Tibial nerve (tissue), 4 donors: ENCODE measurements around the gene OR52N5.

ENCODE experiments used
- EP300 ChIP-seq, 2 donors: sonication (generic); formaldehyde crosslinking; IDR thresholded peaks; one replicate each; pipeline ENCODE4 v1.6.1; 2017; ENCODE audit warnings: antibody characterized with exemption in 2 of 2, mild to moderate bottlenecking in 1 of 2
- TF ChIP-seq, protein P1 (sequence below), 5 experiments: fragments of 200-600 bp in 3 of 5; fragments of 450-650 bp in 2 of 5; sonication (generic) in 3 of 5; IDR thresholded peaks; one replicate each; pipeline ENCODE4 v1.5.1; 2016 to 2019; ENCODE audit warnings: antibody characterized with exemption in 5 of 5, mild to moderate bottlenecking in 3 of 5, moderate library complexity in 2 of 5

DNA sequence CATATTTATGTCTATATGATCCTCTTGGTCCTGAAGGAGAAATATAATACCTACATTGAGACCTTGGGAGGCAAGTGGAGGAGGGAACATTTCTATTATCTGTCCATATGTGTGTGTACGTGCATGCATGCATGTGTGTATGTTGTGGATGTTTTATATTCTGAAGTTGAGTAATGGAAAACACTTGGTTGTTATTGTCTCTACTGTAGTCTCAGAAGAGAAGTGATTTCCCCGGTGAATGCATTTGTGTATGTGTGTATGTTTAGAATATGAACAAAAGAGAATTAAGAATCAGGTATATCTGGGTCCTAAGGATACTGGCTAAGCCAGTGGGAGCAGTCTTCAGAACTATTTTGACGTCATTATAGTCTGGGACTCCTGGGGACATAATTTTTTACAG is 8.0 kb upstream of the OR52N5 start, which contains the start of gene OR52N1:
- TF ChIP-seq, protein P1, sequence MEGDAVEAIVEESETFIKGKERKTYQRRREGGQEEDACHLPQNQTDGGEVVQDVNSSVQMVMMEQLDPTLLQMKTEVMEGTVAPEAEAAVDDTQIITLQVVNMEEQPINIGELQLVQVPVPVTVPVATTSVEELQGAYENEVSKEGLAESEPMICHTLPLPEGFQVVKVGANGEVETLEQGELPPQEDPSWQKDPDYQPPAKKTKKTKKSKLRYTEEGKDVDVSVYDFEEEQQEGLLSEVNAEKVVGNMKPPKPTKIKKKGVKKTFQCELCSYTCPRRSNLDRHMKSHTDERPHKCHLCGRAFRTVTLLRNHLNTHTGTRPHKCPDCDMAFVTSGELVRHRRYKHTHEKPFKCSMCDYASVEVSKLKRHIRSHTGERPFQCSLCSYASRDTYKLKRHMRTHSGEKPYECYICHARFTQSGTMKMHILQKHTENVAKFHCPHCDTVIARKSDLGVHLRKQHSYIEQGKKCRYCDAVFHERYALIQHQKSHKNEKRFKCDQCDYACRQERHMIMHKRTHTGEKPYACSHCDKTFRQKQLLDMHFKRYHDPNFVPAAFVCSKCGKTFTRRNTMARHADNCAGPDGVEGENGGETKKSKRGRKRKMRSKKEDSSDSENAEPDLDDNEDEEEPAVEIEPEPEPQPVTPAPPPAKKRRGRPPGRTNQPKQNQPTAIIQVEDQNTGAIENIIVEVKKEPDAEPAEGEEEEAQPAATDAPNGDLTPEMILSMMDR (IDR thresholded peaks at IDR 0.05) = no peak
- TF ChIP-seq EP300 (IDR thresholded peaks at IDR 0.05) = no peak
